ENCODE data around the gene PANK2. TPM values are rescaled to one million over a fixed set of nuclear protein-coding genes. Genes with fewer than 3 reads are reported as not detected.

The PANK2 gene
- total and polyA plus RNA-seq, 2 of the 8 experiments (the other 6 are each of a cell fraction or from before 2014, with no cell fraction given): 17.1 to 57.5 TPM

DNA sequence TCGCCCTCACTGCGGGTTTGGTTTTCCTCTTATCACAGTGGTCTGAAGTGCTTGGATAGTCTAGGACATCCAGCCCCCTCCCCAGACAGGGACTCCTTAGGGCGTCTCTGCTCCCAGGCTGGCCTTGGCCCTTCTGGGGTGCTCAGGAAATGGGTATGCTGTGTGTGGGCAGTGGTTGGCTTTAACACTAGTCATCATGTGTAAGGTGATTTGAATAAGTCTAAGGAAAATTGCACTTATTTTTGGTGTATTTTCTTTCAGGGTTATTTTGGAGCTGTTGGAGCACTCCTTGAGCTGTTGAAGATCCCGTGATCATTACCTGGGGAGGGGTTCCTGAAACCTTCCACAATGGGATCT, 33.8 kb downstream of the PANK2 start:
- no peak overlapping the region for H4K91ac ChIP-seq (replicated peaks; ENCODE audit: insufficient read length, low read length)

More for the DNA sequence above, 33.8 kb downstream of the PANK2 start:
- H3K4me1 ChIP-seq (replicated peaks in 1 of 4; ENCODE audit: control insufficient read depth in 3 of 4, insufficient read depth in 4 of 4, low read length in 3 of 4): peaks cover 0 to 16% (median 2%) of the 10 kb centered on the region in 4 experiments; a peak in 3 of 7 replicates
- no peak for TF ChIP-seq HDAC2 (IDR thresholded peaks at IDR 0.05; ENCODE audit: borderline replicate concordance in 1 of 2, low read depth in 2 of 2, low read length in 2 of 2)
- no peak for TF ChIP-seq TBP (IDR thresholded peaks at IDR 0.05; ENCODE audit: low read depth, low read length)
- TF ChIP-seq, protein P1, sequence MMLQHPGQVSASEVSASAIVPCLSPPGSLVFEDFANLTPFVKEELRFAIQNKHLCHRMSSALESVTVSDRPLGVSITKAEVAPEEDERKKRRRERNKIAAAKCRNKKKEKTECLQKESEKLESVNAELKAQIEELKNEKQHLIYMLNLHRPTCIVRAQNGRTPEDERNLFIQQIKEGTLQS (IDR thresholded peaks at IDR 0.05; ENCODE audit: insufficient read depth, low read depth, low read length): no peak
- no peaks in the 10 kb centered on the region for H3K23me2 ChIP-seq (ENCODE audit: low read depth, low read length)
- H3K4me3 ChIP-seq (ENCODE audit: extremely low read depth in 1 of 4, insufficient read depth in 2 of 4, low read depth in 3 of 4, low read length in 4 of 4): no peak overlapping the region
- H3K9me3 ChIP-seq (ENCODE audit: insufficient read depth in 2 of 2, low read depth in 1 of 2, low read length in 1 of 2): no peaks in the 10 kb centered on the region
- H2BK12ac ChIP-seq (ENCODE audit: low read depth, low read length): no peak overlapping the region
- H2BK5ac ChIP-seq (ENCODE audit: low read depth, low read length): no peak overlapping the region
- H3K79me2 ChIP-seq (ENCODE audit: control insufficient read depth in 1 of 2, insufficient read depth in 2 of 2, low read length in 2 of 2): peaks cover 0 to 41% of the 10 kb centered on the region in 2 experiments; a peak in 3 of 4 replicates
- peaks cover 8% of the 10 kb centered on the region for H3K79me1 ChIP-seq (ENCODE audit: low read depth, low read length)
- H4K5ac ChIP-seq (ENCODE audit: insufficient read length, low read depth, low read length): no peak overlapping the region
- no peak overlapping the region for H2BK20ac ChIP-seq (ENCODE audit: low read length)
- no peaks in the 10 kb centered on the region for H3K27me3 ChIP-seq (replicated peaks in 1 of 4; ENCODE audit: control insufficient read depth in 3 of 4, extremely low read depth in 1 of 4, insufficient read depth in 3 of 4, low read length in 3 of 4)
- no peak overlapping the region for H3K27ac ChIP-seq (ENCODE audit: low read depth, low read length)
- no peak overlapping the region for H2BK15ac ChIP-seq (ENCODE audit: low read length)
- CTCF ChIA-PET (ENCODE audit: partially characterized antibody): interaction anchor here (0.8 to 4.3 kb wide), 5 partner anchors 46 to 163 kb away, joined by 3 to 16 read pairs (median 4); no protein-coding TSS in a partner anchor
- WGBS, 2 experiments (ENCODE audit: extremely low coverage in 1 of 2, insufficient coverage in 1 of 2, insufficient read length in 1 of 2, insufficient replicate concordance in 2 of 2, low coverage in 1 of 2, low lambda C conversion rate in 2 of 2, missing lambda C conversion rate in 1 of 2): 94% methylated on average over 4 of the region's 4 CpGs; no CpG with 5 or more reads in 1 of the 2 experiments
- H4K20me1 ChIP-seq (replicated peaks in 1 of 2; ENCODE audit: control insufficient read depth in 1 of 2, insufficient read depth in 2 of 2, low read length in 2 of 2): peaks cover 41% of the 10 kb centered on the region in 2 experiments
- no peak overlapping the region for H3K4ac ChIP-seq (replicated peaks; ENCODE audit: insufficient read length, low read depth, low read length)
- no peak overlapping the region for H3K56ac ChIP-seq (replicated peaks; ENCODE audit: insufficient read length, low read depth, low read length)
- H3K9ac ChIP-seq (replicated peaks in 1 of 4; ENCODE audit: extremely low read depth in 1 of 4, low read depth in 3 of 4, low read length in 3 of 4): no peak overlapping the region
- H3K36me3 ChIP-seq (ENCODE audit: control insufficient read depth in 2 of 4, insufficient read depth in 4 of 4, low read length in 3 of 4): peaks cover 10 to 64% (median 26%) of the 10 kb centered on the region in 4 experiments; a peak in 7 of 8 replicates
- H2AFZ ChIP-seq (ENCODE audit: low read length): no peak overlapping the region
- no peak overlapping the region for H4K8ac ChIP-seq (ENCODE audit: extremely low read depth, insufficient read depth, low read length)
- POLR2A ChIA-PET (ENCODE audit: partially characterized antibody): interaction anchor here (0.9 to 2.2 kb wide), 3 partner anchors 31 to 123 kb away, joined by 3 to 10 read pairs (median 3); no protein-coding TSS in a partner anchor
- no peak overlapping the region for H3K4me2 ChIP-seq (ENCODE audit: insufficient read depth in 1 of 2, low read depth in 2 of 2, low read length in 2 of 2)
- no peak for DNase-seq (ENCODE audit: low read depth in 1 of 2, low spot score in 2 of 2)
- no peak overlapping the region for H2BK120ac ChIP-seq (replicated peaks; ENCODE audit: low read depth, low read length)
- no peak overlapping the region for H3K23ac ChIP-seq (ENCODE audit: insufficient read length)
- H3K14ac ChIP-seq (ENCODE audit: insufficient read length): no peak overlapping the region
- no peak for FAIRE-seq
- H3K18ac ChIP-seq (ENCODE audit: extremely low read depth, low read length): no peak overlapping the region
- no peak overlapping the region for H2AK5ac ChIP-seq (ENCODE audit: low read depth, low read length)
